ENCODE data around the gene GPR18.
"Not testable (repeated sequence)": the region's sequence is repeated elsewhere in the genome, so short reads cannot be mapped to it uniquely, and the experiment has no call there.

The GPR18 gene

GRCh38 chr13:99228737-99229691, 29.2 kb downstream of the GPR18 start:
- DNase-seq (ENCODE audit: low spot score) = no peak

DNA sequence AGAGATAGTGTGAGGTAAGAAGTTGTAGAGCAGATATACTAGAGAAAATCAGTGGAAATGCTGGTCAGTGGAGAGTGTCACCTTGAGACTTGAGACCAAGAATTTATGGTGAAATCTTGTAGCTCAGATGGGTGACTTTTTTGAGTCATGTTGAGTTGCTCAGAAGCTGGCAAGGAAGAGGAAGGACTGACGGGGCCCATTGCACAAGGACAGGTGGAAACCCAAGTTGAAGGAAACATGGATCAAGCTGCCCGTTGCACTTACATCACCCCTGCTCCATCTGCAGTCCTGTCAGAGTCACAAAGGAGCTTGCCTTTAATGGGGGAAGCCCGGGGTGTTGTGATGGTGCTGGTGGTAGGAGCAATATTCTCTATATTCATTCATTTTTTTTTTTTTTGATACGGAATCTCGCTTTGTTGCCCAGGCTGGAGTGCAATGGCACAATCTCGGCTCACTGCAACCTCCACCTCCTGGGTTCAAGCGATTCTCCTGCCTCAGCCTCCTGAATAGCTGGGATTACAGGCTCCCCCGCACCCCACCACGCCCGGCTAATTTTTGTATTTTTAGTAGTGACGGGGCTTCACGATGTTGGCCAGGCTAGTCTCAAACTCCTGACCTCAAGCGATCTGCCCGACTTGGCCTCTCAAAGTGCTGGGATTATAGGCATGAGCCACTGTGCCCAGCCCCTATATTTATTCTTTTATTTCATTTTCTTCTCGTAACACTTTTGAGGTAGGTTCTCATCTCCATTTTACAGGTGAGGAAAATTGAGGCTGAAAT, 30.1 kb downstream of the GPR18 start:
- DNase-seq (ENCODE audit: low spot score) = no peak

- DNase-seq (ENCODE audit: low spot score) = no peak
These were observed 30.8 kb downstream of the GPR18 start for GRCh38 chr13:99227331-99227900.

- DNase-seq (ENCODE audit: low spot score) = no peak
These were observed 31.7 kb downstream of the GPR18 start for GRCh38 chr13:99226513-99226912.

DNA sequence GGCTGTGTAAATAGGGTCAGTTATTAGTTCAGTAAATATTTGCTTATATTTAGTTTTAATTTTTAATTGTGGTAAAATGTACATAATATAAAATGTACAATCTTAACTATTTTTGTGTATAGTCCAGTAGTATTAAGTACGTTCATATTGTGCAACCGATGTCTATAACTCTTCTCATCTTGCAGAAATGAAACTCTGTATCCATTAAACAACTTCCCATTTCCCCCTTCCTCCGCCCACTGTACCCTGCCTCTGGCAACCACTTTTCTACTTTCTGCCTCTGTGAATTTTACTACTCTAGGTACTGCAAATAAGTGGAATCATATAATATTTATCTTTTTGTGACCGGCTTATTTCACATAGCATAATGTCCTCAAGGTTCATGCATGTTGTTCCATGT, 33.1 kb downstream of the GPR18 start:
- no peak for DNase-seq (ENCODE audit: low spot score)

GRCh38 chr13:99224021-99224420, 34.2 kb downstream of the GPR18 start:
- no peak for DNase-seq (ENCODE audit: low spot score)

- DNase-seq (ENCODE audit: low spot score) = no peak
These were observed 34.6 kb downstream of the GPR18 start for GRCh38 chr13:99223587-99223986.

DNA sequence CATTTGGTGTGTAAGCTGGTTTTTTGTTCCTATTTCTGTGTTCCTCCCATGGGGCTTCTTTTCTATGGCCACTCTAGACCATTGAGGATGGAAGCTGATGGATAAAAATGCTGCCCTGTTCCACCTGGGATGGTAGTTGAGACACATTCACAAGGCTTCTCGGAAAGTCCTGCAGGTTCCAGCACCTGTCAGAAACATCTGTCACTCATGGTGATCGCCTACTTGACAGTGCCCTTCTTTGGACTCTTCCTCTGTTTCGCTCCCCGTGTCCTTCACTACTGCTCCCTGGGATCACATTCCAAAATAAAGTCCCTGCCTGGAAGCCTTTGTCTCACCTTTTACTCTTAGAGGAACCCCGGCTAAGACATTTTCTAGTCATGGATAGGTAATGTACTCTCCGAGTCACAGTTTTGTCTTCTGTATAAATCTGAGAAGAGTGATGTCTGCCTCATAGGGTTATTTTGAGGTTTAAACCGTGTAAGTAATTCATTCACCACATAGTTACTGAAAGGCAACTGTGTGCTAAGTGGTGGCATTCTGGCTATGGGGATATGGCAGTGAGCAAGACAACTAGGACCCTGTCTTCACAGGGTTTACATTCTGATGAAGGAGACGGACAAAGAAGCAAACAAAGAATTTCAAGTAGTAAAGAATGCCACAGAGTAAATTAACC, 36.5 kb downstream of the GPR18 start:
- no peak for DNase-seq (ENCODE audit: low spot score)

DNA sequence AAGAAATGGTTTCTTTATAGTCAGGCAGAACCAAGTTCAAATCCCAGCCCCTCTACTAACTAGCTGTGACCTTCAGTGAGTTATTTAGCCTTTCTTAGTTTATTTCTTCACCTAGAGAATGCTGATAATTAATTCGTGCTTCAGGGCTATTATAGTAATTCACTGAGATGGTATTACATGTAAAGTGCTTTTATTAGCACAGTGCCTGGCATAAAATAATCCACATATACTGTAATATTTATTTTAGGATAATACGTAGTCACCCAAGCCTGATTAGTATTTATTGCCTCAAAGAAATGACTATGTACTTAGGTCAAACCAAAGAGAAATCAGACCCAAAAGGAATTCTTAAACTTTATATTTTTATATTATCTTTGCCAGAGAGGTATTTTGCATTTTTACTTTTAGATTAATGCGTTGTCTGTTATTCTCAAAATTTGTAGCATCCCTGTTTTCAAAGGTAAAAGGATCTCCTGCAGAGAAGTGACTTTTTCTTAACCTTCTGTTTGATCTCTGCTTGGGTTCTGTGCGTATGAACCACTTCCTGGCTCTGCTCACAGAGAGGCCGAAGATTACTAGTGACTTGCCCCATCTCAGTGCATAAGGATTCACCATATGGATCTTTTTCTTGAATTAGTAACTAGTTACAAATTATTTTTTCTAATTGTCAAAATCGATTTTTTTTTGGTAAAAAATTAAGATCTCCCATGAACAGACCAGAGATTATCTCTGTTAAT, 37.8 kb downstream of the GPR18 start:
- no peak for DNase-seq (ENCODE audit: low spot score)

DNA sequence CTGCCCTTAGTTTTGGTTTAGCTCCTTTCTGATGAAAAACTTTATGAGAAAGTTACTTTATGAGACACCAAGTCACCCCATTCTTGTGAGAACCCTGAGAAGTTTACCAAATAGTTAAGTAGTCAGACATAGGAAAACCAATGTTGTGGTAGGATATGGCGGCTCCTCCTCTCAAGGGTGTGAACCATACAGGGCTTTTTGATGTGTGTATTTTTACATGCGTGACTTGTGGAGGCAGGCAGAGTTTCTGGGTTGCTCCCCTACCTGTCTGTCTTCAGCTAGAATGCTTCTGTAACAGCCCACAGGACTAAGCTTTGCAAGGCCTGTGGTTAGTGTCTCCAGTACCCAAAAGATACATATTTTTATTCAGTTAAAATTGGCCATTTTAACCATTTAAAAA, 39.2 kb downstream of the GPR18 start:
- no peak for DNase-seq (ENCODE audit: low spot score)

DNA sequence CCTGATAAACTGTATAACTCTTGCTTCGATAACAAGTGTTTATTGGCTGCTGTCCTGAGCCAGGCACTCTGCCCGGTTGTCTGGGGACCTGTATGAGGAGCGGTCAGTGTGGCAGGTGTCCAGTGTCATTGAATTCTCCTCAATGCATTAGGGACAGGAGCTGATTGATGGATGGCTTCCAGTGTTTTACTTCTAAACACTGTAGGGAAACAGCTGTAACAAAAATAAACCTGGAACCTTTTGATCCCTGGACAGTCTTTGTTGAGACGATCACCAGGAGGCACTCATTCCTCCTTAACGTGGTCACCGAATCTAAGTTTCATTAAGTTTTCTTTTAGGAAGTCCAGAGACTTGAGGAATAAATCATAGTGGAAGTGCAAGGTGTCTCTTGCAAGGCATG, 39.6 kb downstream of the GPR18 start:
- DNase-seq (ENCODE audit: low spot score) = peak; percentile 54

DNA sequence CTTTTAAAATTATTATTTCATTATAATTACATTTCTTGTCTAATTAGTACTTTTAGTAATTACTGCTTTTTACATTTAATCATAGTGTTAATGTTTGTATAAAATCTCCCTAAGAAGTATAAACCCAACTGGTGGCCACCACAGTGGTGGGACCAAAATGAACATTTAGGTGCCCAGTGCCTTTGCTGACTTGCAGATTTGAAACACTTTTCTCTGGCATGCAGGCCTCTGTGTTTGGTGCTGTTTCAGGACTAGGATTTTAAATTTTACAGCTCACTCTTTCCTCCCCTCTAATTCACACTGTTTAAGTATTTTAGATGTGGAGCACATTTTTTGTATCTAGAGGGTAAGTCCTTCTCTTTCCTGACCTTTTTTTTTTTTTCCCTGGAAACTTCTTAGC, 40.1 kb downstream of the GPR18 start:
- DNase-seq (ENCODE audit: low spot score) = no peak

DNA sequence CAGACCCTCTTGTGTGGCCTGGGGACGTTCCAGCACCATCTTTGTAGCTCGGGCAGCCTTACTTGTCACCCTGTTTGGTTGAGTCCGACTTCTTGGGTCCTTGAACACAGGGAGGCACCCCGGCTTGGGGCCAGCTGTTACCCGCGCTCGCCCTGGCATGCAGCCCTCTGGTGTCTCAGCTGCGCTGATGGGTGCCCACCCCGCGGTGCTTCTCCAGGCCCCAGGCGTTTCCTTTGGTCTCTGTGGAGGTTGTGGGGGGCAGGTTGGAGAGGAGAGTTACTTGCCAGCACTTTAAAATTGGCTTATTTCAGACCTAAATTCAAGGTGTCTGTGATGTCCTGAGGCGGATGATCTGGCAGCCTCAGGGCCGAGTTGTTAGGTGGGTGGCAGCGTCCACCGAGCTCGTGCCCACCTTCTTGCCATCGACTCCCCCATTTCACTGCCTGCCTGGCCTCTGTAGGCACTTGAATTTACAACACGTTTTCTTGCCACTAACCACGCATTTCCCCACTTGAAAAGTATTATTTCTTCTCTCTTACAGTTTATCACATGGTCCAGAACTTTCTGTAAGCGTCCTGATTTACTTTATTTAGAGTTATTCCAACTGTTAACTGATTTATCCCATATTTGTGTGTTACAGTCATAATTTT, 40.6 kb downstream of the GPR18 start:
- DNase-seq (ENCODE audit: low spot score) = no peak

DNA sequence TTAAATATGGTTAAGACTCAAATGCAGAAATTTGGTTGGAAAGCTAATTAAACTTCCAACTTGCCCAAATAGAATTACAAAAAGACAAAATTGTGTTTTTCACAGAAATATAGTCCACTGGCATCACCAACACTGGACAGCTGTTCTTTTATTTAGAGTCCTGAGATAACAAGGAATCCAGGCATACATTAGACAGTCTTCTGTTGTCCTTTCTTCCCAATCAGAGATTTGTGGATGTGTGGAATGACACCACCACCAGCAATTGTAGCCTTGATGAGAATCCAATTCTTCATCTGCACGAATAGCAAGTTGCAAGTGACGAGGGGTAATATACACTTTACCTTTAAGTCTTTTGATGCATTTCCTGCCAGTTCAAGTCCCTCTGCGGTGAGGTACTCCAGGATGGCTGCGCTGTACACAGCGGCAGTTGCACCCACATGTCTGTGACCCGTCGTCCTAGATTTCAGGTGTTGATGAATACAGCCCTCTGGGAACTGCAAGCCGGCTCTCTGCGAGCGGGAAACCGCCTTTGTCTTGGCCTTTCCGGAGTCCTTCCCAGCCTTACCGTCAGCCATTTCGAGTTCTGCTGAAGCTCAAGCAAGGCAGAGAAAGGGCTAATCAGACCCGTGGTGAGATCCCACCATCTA, 42.9 kb downstream of the GPR18 start:
- no peak for DNase-seq (ENCODE audit: low spot score)

DNA sequence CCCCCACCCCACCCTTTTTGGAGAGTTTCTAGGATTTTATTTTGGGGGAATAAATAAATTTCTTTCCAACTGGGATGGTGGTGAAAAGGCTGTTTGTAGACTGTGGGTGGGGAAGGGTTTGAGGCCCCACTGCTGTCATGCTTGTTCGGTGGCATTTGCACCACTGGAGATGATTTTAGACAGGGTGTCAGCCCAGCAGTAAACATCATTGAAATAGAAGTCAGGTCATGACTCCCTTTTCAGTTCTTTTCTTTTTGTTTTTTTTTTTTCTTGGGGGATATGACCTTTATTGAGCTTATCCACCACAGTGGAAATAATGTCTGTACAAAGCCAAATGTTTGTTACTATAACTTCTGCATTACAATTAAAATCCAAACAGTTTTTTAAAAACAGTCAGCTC, 43.4 kb downstream of the GPR18 start:
- DNase-seq (ENCODE audit: low spot score) = no peak

DNA sequence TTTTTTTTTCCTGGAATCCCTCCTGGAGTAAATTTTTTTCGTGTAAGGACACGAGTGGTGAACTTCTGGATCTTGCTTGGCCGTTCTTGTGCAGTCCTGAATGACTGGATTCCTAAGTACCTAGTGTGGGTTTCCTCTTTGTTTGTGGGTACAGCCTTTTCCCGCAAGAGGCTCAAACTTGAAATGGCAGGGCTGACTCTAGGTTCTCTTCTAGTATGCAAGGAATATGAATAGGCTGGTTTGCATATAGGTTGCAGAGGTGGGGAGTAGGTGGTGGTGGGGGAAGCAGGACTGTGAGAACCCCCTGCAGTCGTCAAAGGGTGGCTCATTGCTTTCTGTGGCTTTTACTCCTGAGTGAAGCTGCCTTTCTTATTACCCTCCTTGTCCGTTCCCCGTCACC, 43.9 kb downstream of the GPR18 start:
- DNase-seq (ENCODE audit: low spot score) = no peak

- DNase-seq (ENCODE audit: low spot score) = no peak
These were observed 46.7 kb downstream of the GPR18 start for GRCh38 chr13:99211421-99212035.

DNA sequence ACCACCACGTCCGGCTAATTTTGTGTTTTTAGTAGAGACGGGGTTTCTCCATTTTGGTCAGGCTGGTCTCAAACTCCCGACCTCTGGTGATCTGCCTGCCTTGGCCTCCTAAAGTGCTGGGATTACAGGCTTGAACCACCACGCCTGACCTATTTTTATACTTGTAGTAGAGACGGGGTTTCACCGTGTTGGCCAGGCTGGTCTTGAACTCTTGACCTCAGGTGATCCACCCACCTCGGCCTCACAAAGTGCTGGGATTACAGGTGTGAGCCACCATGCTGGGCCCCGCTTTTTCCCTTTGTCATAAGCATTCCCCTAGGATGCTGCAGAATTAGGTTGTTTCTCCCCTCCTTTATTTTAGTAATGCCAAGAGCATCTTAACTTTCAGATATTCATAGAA, 47.6 kb downstream of the GPR18 start:
- DNase-seq (ENCODE audit: low spot score) = not testable (repeated sequence)

GRCh38 chr13:99208845-99209527, 49.2 kb downstream of the GPR18 start:
- DNase-seq (ENCODE audit: low spot score) = no peak

Data from Ammon's horn (tissue), 1 donor.